GM23338 (cell line): ENCODE measurements around the gene OCEL1. TPM values are rescaled to one million over a fixed set of nuclear protein-coding genes. Genes with fewer than 3 reads are reported as not detected.

ENCODE experiments used
- ATAC-seq: fragments of 200-7000 bp; cut with Tn5 transposase; 3 replicates; pipeline ENCODE4 v1.9.1; 2020
- DNase-seq: peaks from one replicate; pipeline ENCODE4 v3.0.0-alpha.2; 2015; ENCODE audit warnings: low spot score
- H2AFZ ChIP-seq: fragments of 200-600 bp; sonication (generic); 2 replicates; pipeline ENCODE4 v1.8.0; 2016; ENCODE audit warnings: antibody characterized with exemption, mild to moderate bottlenecking, moderate library complexity
- H3F3A ChIP-seq: fragments of 200-600 bp; sonication (generic); replicated peaks from 2 replicates; pipeline ENCODE4 v1.8.0; 2017; ENCODE audit warnings: antibody characterized with exemption, mixed run types, low read depth
- H3K27ac ChIP-seq: fragments of 200-600 bp; sonication (generic); 2 replicates; pipeline ENCODE4 v1.6.1; 2016; ENCODE audit warnings: low read depth
- H3K27me3 ChIP-seq: fragments of 200-600 bp; sonication (generic); 2 replicates; pipeline ENCODE4 v1.8.0; 2016; ENCODE audit warnings: mild to moderate bottlenecking, mixed run types, moderate library complexity; ENCODE audit not compliant: insufficient read depth
- H3K36me3 ChIP-seq: fragments of 200-600 bp; sonication (generic); 2 replicates; pipeline ENCODE4 v1.8.0; 2016; ENCODE audit warnings: mild to moderate bottlenecking; ENCODE audit not compliant: insufficient read depth
- H3K4me1 ChIP-seq: fragments of 200-600 bp; sonication (generic); 2 replicates; pipeline ENCODE4 v1.8.0; 2016; ENCODE audit warnings: mild to moderate bottlenecking, moderate library complexity; ENCODE audit not compliant: insufficient read depth
- H3K4me2 ChIP-seq: fragments of 200-600 bp; sonication (generic); 2 replicates; pipeline ENCODE4 v1.7.1; 2017; ENCODE audit warnings: mixed run types
- H3K4me3 ChIP-seq: fragments of 200-600 bp; sonication (generic); 2 replicates; pipeline ENCODE4 v1.6.1; 2016; ENCODE audit warnings: mixed run types
- H3K79me2 ChIP-seq: fragments of 200-600 bp; sonication (generic); replicated peaks from 2 replicates; pipeline ENCODE4 v1.8.0; 2017; ENCODE audit warnings: mild to moderate bottlenecking; ENCODE audit not compliant: insufficient read depth
- H3K9me2 ChIP-seq: fragments of 200-600 bp; sonication (generic); 2 replicates; pipeline ENCODE4 v1.8.0; 2017; ENCODE audit not compliant: insufficient read depth
- H4K20me1 ChIP-seq: fragments of 200-600 bp; sonication (generic); replicated peaks from 2 replicates; pipeline ENCODE4 v1.8.0; 2017; ENCODE audit warnings: mild to moderate bottlenecking; ENCODE audit not compliant: insufficient read depth
- H3K27ac Mint-ChIP-seq: 2 replicates; pipeline ENCODE4 v1.8.0; 2020; ENCODE audit warnings: inconsistent platforms, mild to moderate bottlenecking, moderate library complexity, mixed read lengths
- H3K27me3 Mint-ChIP-seq: 3 replicates; pipeline ENCODE4 v1.8.0; 2022; ENCODE audit warnings: low read depth, mild to moderate bottlenecking, moderate library complexity, mixed read lengths, inconsistent platforms; ENCODE audit not compliant: insufficient read depth, poor library complexity
- H3K36me3 Mint-ChIP-seq: 3 replicates; pipeline ENCODE4 v1.8.0; 2021; ENCODE audit warnings: low read depth, mild to moderate bottlenecking, inconsistent platforms, moderate library complexity, mixed read lengths
- H3K4me1 Mint-ChIP-seq: 3 replicates; pipeline ENCODE4 v1.8.0; 2020; ENCODE audit warnings: mild to moderate bottlenecking, inconsistent platforms, mixed read lengths
- H3K4me3 Mint-ChIP-seq: 3 replicates; pipeline ENCODE4 v1.8.0; 2021; ENCODE audit warnings: moderate library complexity, mild to moderate bottlenecking, inconsistent platforms, mixed read lengths
- H3K9me3 Mint-ChIP-seq: 3 replicates; pipeline ENCODE4 v1.8.0; 2020; ENCODE audit warnings: moderate library complexity, mild to moderate bottlenecking, inconsistent platforms, mixed read lengths
- CREB1 ChIP-seq: fragments of 250-450 bp; sonication (Bioruptor Pico); IDR thresholded peaks from 2 replicates; pipeline ENCODE4 v1.5.0; 2020; ENCODE audit warnings: low read depth, mild to moderate bottlenecking, moderate library complexity
- CTCF ChIP-seq, 2 experiments: fragments of 200-600 bp in 1 of 2; sonication (generic) in 1 of 2; conservative IDR thresholded peaks; 2 replicates each; pipeline versions ENCODE4 v1.5.1 to v1.6.1; 2016 to 2017; ENCODE audit warnings: antibody characterized with exemption in 2 of 2, low read depth in 2 of 2, mild to moderate bottlenecking in 2 of 2, moderate library complexity in 1 of 2
- EZH2 ChIP-seq: fragments of 200-600 bp; sonication (generic); IDR thresholded peaks from one replicate; pipeline ENCODE4 v1.8.0; 2017; ENCODE audit warnings: antibody characterized with exemption, mild to moderate bottlenecking, low read depth; ENCODE audit not compliant: unreplicated experiment
- EZH2phosphoT487 ChIP-seq: fragments of 200-600 bp; sonication (generic); IDR thresholded peaks from one replicate; pipeline ENCODE4 v1.8.1; 2018; ENCODE audit warnings: antibody characterized with exemption; ENCODE audit not compliant: unreplicated experiment
- NANOG ChIP-seq: IDR thresholded peaks from 2 replicates; pipeline ENCODE4 v1.6.1; 2016; ENCODE audit warnings: antibody characterized with exemption, borderline replicate concordance
- POLR2AphosphoS5 ChIP-seq: IDR thresholded peaks from 2 replicates; pipeline ENCODE4 v1.6.1; 2016; ENCODE audit warnings: antibody characterized with exemption, low read depth
- REST ChIP-seq: IDR thresholded peaks from one replicate; pipeline ENCODE4 v1.6.1; 2018; ENCODE audit warnings: antibody characterized with exemption; ENCODE audit not compliant: unreplicated experiment
- STAT1 ChIP-seq: IDR thresholded peaks from one replicate; pipeline ENCODE4 v1.6.1; 2016; ENCODE audit warnings: antibody characterized with exemption; ENCODE audit not compliant: unreplicated experiment
- ZNF114 ChIP-seq: fragments of 250-450 bp; sonication (Bioruptor Pico); IDR thresholded peaks from 2 replicates; pipeline ENCODE4 v1.5.0; 2020; ENCODE audit warnings: mild to moderate bottlenecking, moderate library complexity
- ZNF331 ChIP-seq: fragments of 250-450 bp; sonication (Bioruptor Pico); IDR thresholded peaks from 2 replicates; pipeline ENCODE4 v1.5.0; 2020; ENCODE audit warnings: low read depth, mild to moderate bottlenecking, moderate library complexity
- ZNF462 ChIP-seq: fragments of 250-450 bp; sonication (Bioruptor Pico); IDR thresholded peaks from 2 replicates; pipeline ENCODE4 v1.5.0; 2020; ENCODE audit warnings: mild to moderate bottlenecking, moderate library complexity
- polyA plus RNA-seq: library from polyadenylated mRNA; unstranded; fragments of >200 nt; fragmentation: Nextera tagmentation; extraction: Ambion mirVana; gene quantifications from 2 replicates; pipeline ENCODE4 v1.2.1, GENCODE V29; 2016
- total RNA-seq: library from RNA; depleted of rRNA; stranded (reverse); fragments of >200 nt; shearing (Covaris generic); gene quantifications from 2 replicates; pipeline ENCODE4 v1.2.3, GENCODE V29; 2014

Gene OCEL1
- total and polyA plus RNA-seq, 2 experiments from 2014 or later, result 12.7 to 47.4 TPM

GRCh38 chr19:17262557-17262956 lies 36.5 kb downstream of the OCEL1 start:
- no peak overlapping the region for H2AFZ ChIP-seq

More at GRCh38 chr19:17262557-17262956, 36.5 kb downstream of the OCEL1 start:
- no peak overlapping the region for H3K4me3 Mint-ChIP-seq
- H3K36me3 Mint-ChIP-seq, result peaks cover 28% of the 10 kb centered on the region
- Histone ChIP-seq H3F3A (0 out of 2 replicates have a peak, but pooled peaks cover 2% of the 10 kb centered on the region), H3K79me2 (no peaks in the 10 kb centered on the region), H3K4me2 (no peak overlapping the region), H4K20me1 (no peaks in the 10 kb centered on the region), H3K27me3 (no peaks in the 10 kb centered on the region), H3K4me3 (no peak overlapping the region), H3K36me3 (peaks cover 3% of the 10 kb centered on the region; the same call in 1 of the 2 replicates), H3K9me2 (no peaks in the 10 kb centered on the region), H3K27ac (no peak overlapping the region), H3K4me1 (0 out of 2 replicates have a peak, but pooled peaks cover 5% of the 10 kb centered on the region)
- H3K27me3 Mint-ChIP-seq, result peaks cover 28% of the 10 kb centered on the region
- no peak for ATAC-seq
- peaks cover 27% of the 10 kb centered on the region; the same call in 2 of the 3 replicates for H3K9me3 Mint-ChIP-seq
- H3K27ac Mint-ChIP-seq, result no peak overlapping the region
- DNase-seq, result no peak
- TF ChIP-seq POLR2AphosphoS5 (no peak), NANOG (no peak), ZNF114 (CRISPR knock-in tag) (no peak), ZNF331 (CRISPR knock-in tag) (no peak), EZH2 (no peak), EZH2phosphoT487 (no peak), CREB1 (no peak), REST (no peak), STAT1 (no peak), CTCF (conservative IDR thresholded peaks at IDR 0.05; ENCODE audit: low read depth in 2 of 2) (no peak), ZNF462 (CRISPR knock-in tag) (no peak)
- H3K4me1 Mint-ChIP-seq, result peaks cover 23% of the 10 kb centered on the region
